ENCODE results near the gene FAM83F.
"Not testable (repeated sequence)": the region's sequence is repeated elsewhere in the genome, so short reads cannot be mapped to it uniquely, and the experiment has no call there.

The FAM83F gene

GRCh38 chr22:39966470-39966869 lies 28.3 kb upstream of the FAM83F start:
- DNase-seq, result no peak

GRCh38 chr22:39967103-39967829 lies 27.5 kb upstream of the FAM83F start:
- no peak for DNase-seq

GRCh38 chr22:39967996-39968972 lies 26.5 kb upstream of the FAM83F start:
- DNase-seq, result no peak

GRCh38 chr22:39970742-39971141 lies 24.0 kb upstream of the FAM83F start:
- no peak for DNase-seq

- no peak for DNase-seq
Measured at GRCh38 chr22:39972641-39973040, 22.1 kb upstream of the FAM83F start.

GRCh38 chr22:39973656-39974055 lies 21.1 kb upstream of the FAM83F start:
- DNase-seq, result no peak

GRCh38 chr22:39974065-39974464 lies 20.7 kb upstream of the FAM83F start:
- no peak for DNase-seq

GRCh38 chr22:39979048-39979447 lies 15.7 kb upstream of the FAM83F start:
- DNase-seq, result no peak

GRCh38 chr22:39979458-39979857 lies 15.3 kb upstream of the FAM83F start:
- no peak for DNase-seq

GRCh38 chr22:39980596-39980995 lies 14.2 kb upstream of the FAM83F start:
- DNase-seq, result no peak

GRCh38 chr22:39983346-39983745 lies 11.4 kb upstream of the FAM83F start:
- DNase-seq, result no peak

- DNase-seq, result no peak
Measured at GRCh38 chr22:39984006-39984405, 10.7 kb upstream of the FAM83F start.

- no peak for DNase-seq
Measured at GRCh38 chr22:39984746-39985145, 10.0 kb upstream of the FAM83F start.

- DNase-seq, result no peak
Measured at GRCh38 chr22:39985383-39986035, 9.2 kb upstream of the FAM83F start.

GRCh38 chr22:39988386-39989114 lies 6.2 kb upstream of the FAM83F start:
- no peak for DNase-seq

GRCh38 chr22:39989633-39990032 lies 5.1 kb upstream of the FAM83F start:
- no peak for DNase-seq

GRCh38 chr22:39990686-39991085 lies 4.1 kb upstream of the FAM83F start:
- DNase-seq, result no peak

GRCh38 chr22:39991159-39991860 lies 3.4 kb upstream of the FAM83F start:
- DNase-seq, result no peak

GRCh38 chr22:39992088-39992826 lies 2.5 kb upstream of the FAM83F start:
- no peak for DNase-seq

- DNase-seq, result not testable (repeated sequence)
Measured at GRCh38 chr22:39992894-39993293, 1.9 kb upstream of the FAM83F start.

- no peak for DNase-seq
Measured at GRCh38 chr22:39994041-39994565, 651 bp upstream of the FAM83F start.

Measured in NCI-H446 (cell line).